Measurements from ENCODE around the gene GNAT1. TPM values are rescaled to one million over a fixed set of nuclear protein-coding genes. Genes with fewer than 3 reads are reported as not detected.

The GNAT1 gene
- total and polyA plus RNA-seq, 2 of the 13 experiments (the other 11 are each of a cell fraction or from before 2014, with no cell fraction given): 0.15 TPM; not detected in 1

- no peak for TF ChIP-seq ZNF512B (CRISPR knock-in tag; IDR thresholded peaks at IDR 0.05; ENCODE audit: borderline replicate concordance)
- TF ChIP-seq NFYB (CRISPR knock-in tag; IDR thresholded peaks at IDR 0.05): no peak
- TF ChIP-seq REXO4 (CRISPR knock-in tag; IDR thresholded peaks at IDR 0.05; ENCODE audit: borderline replicate concordance): no peak
- no peak; the same call in none of the 2 replicates for TF ChIP-seq ZBTB7A (CRISPR knock-in tag; IDR thresholded peaks at IDR 0.05)
- no peak for TF ChIP-seq ZFP82 (CRISPR knock-in tag; IDR thresholded peaks at IDR 0.05; ENCODE audit: borderline replicate concordance)
- TF ChIP-seq NRL (CRISPR knock-in tag; IDR thresholded peaks at IDR 0.05; ENCODE audit: borderline replicate concordance): no peak; the same call in 1 of the 2 replicates
- TF ChIP-seq CC2D1A (CRISPR knock-in tag; IDR thresholded peaks at IDR 0.05): no peak
- TF ChIP-seq TGIF2 (CRISPR knock-in tag; IDR thresholded peaks at IDR 0.05): peak; percentile 88
- TF ChIP-seq HNRNPK (IDR thresholded peaks at IDR 0.05; ENCODE audit: low read depth, low read length, poor library complexity, severe bottlenecking): no peak
- TF ChIP-seq ZBTB43 (CRISPR knock-in tag; conservative IDR thresholded peaks at IDR 0.05): 0 out of 2 replicates have a peak, but pooled peaks have one; percentile 43
- TF ChIP-seq CEBPG (CRISPR knock-in tag; IDR thresholded peaks at IDR 0.05): peak; percentile 91
- no peak for TF ChIP-seq FOXO4 (CRISPR knock-in tag; conservative IDR thresholded peaks at IDR 0.05)
- TF ChIP-seq, protein P1, sequence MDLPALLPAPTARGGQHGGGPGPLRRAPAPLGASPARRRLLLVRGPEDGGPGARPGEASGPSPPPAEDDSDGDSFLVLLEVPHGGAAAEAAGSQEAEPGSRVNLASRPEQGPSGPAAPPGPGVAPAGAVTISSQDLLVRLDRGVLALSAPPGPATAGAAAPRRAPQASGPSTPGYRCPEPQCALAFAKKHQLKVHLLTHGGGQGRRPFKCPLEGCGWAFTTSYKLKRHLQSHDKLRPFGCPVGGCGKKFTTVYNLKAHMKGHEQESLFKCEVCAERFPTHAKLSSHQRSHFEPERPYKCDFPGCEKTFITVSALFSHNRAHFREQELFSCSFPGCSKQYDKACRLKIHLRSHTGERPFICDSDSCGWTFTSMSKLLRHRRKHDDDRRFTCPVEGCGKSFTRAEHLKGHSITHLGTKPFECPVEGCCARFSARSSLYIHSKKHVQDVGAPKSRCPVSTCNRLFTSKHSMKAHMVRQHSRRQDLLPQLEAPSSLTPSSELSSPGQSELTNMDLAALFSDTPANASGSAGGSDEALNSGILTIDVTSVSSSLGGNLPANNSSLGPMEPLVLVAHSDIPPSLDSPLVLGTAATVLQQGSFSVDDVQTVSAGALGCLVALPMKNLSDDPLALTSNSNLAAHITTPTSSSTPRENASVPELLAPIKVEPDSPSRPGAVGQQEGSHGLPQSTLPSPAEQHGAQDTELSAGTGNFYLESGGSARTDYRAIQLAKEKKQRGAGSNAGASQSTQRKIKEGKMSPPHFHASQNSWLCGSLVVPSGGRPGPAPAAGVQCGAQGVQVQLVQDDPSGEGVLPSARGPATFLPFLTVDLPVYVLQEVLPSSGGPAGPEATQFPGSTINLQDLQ (CRISPR knock-in tag; IDR thresholded peaks at IDR 0.05): no peak
- peak; percentile 18 for TF ChIP-seq IKZF4 (CRISPR knock-in tag; IDR thresholded peaks at IDR 0.05; ENCODE audit: borderline replicate concordance, low read depth, not compliant biosample characterization)
- TF ChIP-seq CEBPZ (IDR thresholded peaks at IDR 0.05; ENCODE audit: low read length): no peak
- TF ChIP-seq RCOR2 (CRISPR knock-in tag; IDR thresholded peaks at IDR 0.05): no peak
Observed at GRCh38 chr3:50210510-50211367, 19.3 kb downstream of the GNAT1 start (continued).

Data from HepG2 (cell line).